ENCODE measurements around the gene CNBP.

The CNBP gene

DNA sequence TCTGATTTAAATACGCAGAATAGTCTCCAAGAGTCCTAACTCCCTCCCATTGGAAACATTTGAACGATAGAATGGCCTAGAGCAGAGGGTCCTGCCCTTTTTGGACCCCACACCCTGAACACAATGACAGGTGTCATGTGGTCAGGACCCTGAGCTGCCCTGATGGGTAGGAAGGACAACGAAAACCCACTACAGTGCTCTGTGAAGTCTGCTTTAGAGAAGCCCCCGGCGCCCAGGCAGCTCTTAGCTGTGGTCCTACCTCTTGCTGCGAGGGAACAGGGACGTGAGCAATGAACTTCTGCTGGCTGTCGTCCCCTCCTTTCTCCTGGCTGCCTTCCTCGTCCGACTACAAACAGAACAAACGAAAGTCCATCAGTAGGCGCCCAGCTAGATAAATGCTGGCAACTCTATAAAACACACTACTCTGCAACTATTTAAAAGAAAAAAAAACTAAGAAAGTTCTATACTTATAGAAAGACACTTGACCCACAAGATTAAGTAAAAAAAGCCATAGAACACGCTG, 53.3 kb downstream of the CNBP start:
- DNase-seq: no peak

DNA sequence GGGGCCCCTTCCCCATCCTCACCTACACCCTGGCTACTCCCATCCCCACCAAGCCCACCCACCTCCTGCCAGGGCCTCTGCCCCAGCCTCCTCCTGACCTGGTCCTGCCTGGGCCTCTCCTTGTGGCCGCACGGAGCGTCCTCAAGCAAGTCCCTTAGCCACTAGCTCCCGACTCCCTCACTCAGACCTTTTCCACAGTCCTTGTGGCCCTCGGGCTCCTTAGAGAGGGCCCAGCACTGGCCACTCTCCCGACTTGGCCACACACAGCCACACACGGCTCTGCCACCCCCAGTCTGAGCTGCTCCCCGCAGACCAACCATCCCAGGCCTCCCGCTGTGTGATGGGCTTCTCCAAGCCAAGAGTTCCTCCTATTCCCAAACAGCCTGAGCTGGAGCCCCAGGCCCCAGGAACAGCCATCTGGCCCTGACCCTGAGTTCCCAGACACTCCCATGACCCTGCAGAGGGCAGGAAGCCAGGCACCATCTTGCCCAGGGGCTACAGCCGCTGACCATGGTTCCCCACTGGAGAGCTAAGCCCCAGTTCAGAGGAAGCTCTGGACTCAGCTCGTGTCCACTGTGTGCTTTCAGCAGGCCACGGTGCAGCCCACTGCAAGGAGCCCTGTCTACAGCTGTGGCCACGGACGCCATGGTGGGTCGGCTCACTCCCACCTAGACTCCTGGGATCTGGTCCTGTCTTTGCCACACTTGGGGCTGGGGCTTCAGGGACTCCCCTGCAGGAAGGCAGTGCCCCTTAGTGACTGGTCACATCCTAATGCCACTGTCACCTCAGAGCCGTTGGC, 55.1 kb downstream of the CNBP start:
- no peak for DNase-seq

DNA sequence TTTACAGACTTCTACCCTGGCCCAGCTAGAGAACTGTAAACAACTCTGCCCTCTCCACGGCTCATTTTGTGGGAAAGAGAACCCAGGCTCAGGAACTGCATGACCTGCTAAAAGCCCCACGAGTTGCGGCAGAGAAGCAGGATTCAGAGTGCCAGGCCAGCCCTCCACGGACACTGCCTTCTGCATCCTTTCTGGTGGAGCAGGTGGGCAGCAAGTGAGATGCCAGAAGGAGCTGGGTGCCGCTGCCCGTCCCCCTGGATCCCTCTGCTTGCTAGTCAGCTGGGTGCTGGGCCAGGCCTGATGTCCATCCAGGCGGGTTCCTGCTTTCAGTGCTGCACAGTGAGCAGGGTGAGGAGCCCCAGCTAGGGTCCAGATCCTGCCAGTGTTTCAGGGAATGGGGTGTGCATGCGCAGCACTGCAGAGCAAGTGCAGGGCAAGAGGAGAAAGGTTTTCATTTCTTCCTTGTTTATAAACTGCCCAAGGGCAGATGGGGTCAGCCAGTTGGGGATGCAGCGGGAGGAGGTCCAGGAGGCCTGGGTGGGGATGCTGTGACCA, 56.9 kb downstream of the CNBP start:
- DNase-seq: no peak

DNA sequence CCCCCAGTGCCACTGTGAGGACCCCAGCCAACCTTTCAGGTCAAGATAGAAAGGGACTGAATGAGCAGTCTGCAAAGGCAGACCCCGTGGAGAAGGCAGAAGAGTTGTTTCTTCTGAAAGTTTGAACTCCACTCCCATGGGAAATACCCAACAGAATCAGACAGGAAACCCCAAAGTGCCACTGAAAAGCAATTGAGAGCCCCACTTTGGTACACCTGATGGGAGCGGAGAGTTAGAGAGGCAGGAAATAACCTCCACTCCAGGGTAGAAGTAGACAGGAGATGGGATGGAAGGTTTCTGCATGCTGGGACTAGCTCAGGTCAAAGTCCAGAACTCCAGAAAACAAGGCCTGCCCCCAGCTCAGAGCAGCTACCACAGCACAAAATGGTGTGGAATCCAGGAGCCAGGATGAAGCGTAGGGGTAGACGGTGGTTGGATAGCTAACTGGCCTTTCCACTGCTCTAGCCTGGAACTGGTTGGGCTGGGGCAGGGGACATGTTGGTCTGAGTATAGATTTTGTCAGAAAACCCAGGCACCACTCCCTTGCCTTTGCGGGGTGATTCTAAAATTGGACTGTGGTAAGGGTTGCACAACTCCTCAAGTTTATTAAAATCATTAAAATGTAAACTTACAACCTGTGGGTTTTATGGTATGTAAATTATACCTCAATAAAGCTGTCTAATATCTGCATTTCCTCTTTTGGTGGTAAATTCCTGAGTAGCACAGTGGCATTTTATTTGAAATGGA, 60.2 kb downstream of the CNBP start:
- no peak for DNase-seq

DNA sequence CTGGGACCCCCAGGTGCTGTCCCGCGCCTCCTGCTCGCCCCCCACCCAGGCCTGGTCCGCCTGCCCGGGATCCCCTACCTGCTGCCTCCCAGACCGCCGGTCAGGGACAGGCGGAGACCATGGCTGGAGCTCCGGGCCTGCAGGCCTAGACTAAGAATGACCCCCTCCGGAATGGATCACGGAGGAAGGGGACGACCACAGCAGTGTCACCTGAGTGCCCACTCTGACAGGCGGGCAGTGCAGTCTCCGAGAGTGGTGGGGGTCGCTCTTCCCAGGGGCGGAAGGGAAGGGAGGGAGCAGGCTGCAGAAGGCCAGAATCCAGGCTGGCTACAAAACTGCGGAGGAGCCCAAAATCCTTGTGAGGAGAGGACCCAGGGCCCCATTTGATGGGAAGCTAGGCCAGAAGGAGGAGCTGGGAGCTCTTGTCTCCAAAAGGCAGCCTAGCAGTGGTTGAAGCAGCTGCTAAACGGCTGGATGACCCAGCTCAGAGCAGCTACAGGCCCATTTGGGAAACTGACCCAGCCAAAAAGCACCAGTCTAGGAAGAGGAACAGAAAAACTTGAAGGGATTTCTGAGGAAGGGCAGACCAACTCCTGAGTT, 61.2 kb downstream of the CNBP start:
- DNase-seq: no peak

DNA sequence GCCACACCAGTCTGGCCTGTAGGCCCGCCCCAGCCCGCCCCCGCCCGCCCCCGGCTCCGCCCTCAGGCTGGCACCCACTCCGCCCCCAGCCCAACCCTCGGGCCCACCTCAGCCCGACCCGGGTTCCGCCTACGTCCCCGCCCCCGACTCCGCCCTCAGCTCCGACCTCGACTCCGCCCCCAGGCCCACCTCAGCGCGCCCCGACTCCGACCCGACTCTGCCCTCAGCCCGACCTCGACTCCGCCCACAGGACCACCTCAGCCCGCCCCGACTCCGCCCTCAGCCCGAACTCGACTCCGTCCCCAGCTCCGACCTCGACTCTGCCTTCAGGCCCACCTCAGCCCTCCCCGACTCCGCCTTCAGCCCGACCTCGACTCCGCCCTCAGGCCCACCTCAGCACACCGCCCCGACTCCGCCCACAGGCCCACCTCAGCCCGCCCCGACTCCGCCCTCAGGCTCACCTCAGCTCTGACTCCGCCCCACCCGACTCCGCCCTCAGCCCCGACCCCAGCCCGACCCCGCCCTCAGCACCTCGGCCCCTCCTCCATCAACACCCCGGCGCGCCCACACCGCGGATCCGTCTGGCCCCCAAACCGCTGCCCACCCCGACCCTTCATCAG, 61.8 kb downstream of the CNBP start, which contains the start of gene RAB43:
Gene RAB43 (minus strand): TSS at position 13 of the 620 bp plus-strand sequence. CDS start 315 bp downstream, outside the sequence.
- peak; percentile 16 to 71 for DNase-seq

DNA sequence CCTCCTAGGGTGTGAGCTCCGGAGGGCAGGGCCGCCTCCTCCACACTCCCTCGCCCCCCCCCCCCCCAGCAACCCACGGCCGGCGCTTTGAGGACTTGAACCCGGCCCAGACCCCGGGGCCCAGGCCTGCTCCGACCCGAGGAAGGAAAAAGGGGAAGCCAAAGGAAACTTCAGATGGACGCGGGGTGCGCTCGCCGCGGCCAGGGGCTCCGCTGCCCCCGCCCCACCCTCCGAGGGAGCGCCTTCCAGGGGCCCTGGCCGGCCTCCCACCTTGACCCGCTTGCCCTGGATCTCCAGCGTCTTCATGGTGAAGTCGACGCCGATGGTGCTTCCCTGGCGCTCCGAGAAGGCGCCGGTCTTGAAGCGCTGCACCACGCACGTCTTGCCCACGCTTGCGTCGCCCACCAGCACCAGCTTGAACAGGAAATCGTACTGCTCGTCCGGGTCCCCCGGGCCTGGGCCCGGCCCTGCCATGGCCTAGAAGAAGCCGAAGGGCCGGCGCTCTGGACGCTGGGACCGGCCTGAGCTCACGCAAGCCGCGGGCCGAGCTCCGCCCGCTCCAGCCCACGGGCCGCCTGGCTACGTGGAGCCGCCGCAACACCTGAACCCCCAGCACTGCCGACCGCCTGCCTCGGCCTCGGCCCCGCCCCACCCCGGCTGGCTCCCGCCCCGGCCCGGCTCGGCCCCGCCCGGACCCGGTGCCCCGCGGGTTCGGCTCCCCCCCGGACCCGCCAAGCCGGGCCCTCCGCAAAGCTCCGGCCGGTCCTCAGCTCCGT, 62.5 kb downstream of the CNBP start:
- DNase-seq: peak in 1 of 2 experiments; percentile 32

DNA sequence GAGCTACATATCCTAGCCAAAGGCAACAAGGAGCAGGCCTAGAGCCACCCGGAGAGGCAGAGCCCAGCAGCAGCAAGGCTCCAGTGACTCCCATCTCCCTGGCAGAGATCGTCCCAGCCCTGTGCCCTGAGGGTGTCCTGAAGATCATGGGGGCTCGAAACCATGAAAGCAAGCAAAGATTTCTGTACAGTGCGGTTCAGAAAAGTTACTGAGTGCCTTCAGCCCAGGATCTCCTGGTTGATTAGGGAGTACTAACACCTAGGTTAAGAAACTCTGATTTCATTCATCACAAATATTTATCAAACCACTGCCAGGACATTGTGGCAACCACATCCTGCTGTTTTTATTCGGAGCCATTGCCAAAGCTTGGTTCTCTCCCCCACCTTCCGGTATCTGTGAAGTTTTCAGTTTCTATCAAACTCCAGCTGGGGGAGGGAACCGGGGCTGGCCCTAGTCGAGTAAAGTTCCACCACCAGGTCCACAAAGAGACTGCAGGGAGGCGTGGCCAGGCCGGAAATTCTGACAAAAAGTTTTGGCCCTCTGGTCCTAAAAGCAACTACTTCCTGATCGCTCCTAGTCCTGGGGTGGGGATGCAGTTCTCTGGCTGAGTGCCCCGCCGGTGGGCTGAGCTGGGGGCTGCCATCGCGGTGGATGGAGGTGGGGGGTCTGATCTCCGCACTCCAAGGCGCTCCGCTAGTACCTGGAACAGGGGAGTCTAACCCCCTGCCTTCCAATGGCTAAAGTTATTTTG, 63.3 kb downstream of the CNBP start:
- DNase-seq: no peak

DNA sequence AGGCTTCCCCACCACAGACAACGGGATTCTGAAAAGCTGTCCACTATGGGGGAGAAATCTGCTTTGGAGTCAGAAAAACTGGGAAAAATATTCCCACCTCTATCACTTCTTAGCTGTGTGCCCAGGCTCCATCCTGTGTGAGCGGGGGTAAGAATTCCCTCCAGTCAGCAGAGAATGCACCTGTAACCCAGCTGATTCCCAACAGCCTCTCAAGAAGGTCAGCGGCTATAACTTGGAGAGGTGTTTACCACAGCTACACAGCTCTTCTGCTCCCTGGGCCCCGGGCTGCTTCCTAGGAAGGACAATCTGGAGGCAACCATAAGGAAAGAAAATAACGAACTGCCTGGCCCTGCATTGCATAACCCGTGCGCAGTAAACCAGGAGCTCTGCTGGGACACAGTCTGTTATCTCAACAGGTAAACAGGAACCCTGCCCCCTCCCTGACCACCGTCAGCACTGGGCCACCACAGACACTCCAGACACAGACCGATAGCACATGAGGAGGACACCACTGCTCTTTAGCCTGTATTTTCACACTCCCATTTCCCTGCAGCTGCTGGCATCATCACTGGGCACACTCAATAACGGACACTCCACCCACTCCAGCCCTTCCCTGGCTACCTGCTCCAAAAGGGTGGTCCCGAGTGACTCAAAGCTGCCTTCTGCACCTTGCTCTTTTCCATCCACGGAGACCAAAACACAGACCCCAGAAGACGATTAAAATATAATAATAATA, 64.2 kb downstream of the CNBP start:
- no peak for DNase-seq

DNA sequence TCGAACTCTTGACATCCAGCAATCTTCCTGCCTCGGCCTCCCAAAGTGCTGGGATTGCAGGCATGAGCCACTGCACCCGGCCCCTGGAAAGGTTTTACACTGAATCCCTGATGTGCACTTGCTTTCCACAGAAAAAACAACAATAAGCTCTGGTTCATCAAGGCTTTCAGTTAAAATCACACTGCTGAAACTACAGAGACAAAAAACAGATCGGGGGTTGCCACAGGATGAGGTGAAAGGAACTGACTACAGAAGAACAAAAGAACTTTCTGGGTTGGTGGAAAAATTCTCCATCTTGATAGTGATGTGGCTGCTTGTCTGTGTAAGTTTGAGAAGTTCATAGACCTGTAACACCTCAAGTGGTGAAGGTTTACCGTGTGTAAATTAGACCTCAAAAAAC, 65.0 kb downstream of the CNBP start:
- DNase-seq: no peak

Data from NCI-H446 (cell line).